DND-41 (cell line): ENCODE results near the gene DPYSL3.

Experiments used
- CTCF ChIP-seq: IDR thresholded peaks from 2 replicates; pipeline ENCODE4 v1.5.1; 2012; ENCODE audit warnings: borderline replicate concordance, low read length, moderate library complexity, mild to moderate bottlenecking; ENCODE audit not compliant: poor library complexity, severe bottlenecking; ENCODE audit errors: extremely low read depth
- EZH2 ChIP-seq: IDR thresholded peaks from 3 replicates; pipeline ENCODE4 v1.6.1; 2012; ENCODE audit warnings: borderline replicate concordance, low read depth, mild to moderate bottlenecking, moderate library complexity, low read length, inconsistent platforms; ENCODE audit not compliant: severe bottlenecking

- TF ChIP-seq CTCF, result no peak
- TF ChIP-seq EZH2, result no peak
Measured at GRCh38 chr5:147448766-147449165, 61.1 kb downstream of the DPYSL3 start.
